ENCODE data around the gene BRI3.

The BRI3 gene

GRCh38 chr7:98254516-98254915 is 27.0 kb upstream of the BRI3 start:
- DNase-seq = no peak

GRCh38 chr7:98254951-98255610 is 26.4 kb upstream of the BRI3 start:
- DNase-seq = no peak

GRCh38 chr7:98256431-98256830 is 25.1 kb upstream of the BRI3 start:
- DNase-seq = no peak

GRCh38 chr7:98257701-98258100 is 23.8 kb upstream of the BRI3 start:
- no peak for DNase-seq

- peak; percentile 70 for DNase-seq
Observed at GRCh38 chr7:98265841-98266271, 15.6 kb upstream of the BRI3 start.

- DNase-seq = no peak
Observed at GRCh38 chr7:98266840-98267239, 14.6 kb upstream of the BRI3 start.

GRCh38 chr7:98267303-98267702 is 14.2 kb upstream of the BRI3 start:
- no peak for DNase-seq

GRCh38 chr7:98276241-98276761 is 5.2 kb upstream of the BRI3 start:
- no peak for DNase-seq

- no peak for DNase-seq
Observed at GRCh38 chr7:98278408-98278807, 3.1 kb upstream of the BRI3 start.

GRCh38 chr7:98278936-98279335 is 2.5 kb upstream of the BRI3 start:
- no peak for DNase-seq

- DNase-seq = no peak
Observed at GRCh38 chr7:98280296-98280695, 1.2 kb upstream of the BRI3 start.

- no peak for DNase-seq
Observed at GRCh38 chr7:98281757-98282606, 496 bp downstream of the BRI3 start.

GRCh38 chr7:98282703-98283102 is 1.2 kb downstream of the BRI3 start:
- no peak for DNase-seq

GRCh38 chr7:98283127-98283886 is 1.8 kb downstream of the BRI3 start:
- peak; percentile 28 for DNase-seq

- DNase-seq = no peak
Observed at GRCh38 chr7:98283887-98284222, 2.4 kb downstream of the BRI3 start.

GRCh38 chr7:98284335-98285036 is 3.0 kb downstream of the BRI3 start:
- DNase-seq = peak; percentile 52

- DNase-seq = no peak
Observed at GRCh38 chr7:98285157-98286092, 3.9 kb downstream of the BRI3 start.

GRCh38 chr7:98286093-98286539 is 4.6 kb downstream of the BRI3 start:
- DNase-seq = peak; percentile 53

GRCh38 chr7:98286701-98287485 is 5.4 kb downstream of the BRI3 start:
- no peak for DNase-seq

GRCh38 chr7:98287486-98287959 is 6.0 kb downstream of the BRI3 start:
- no peak for DNase-seq

All from fibroblast of skin of right biceps (primary cell).